Activated CD4-positive, alpha-beta T cell treated with anti-CD3 and anti-CD28 coated beads, Interleukin-10, Interleukin-2, amounts not matched to agents 100 ng/mL and 50 ng/mL, durations not matched to agents 16 hours and 8 hours (primary cell): Measurements from ENCODE around the gene ISCA2.

ENCODE experiments used
- DNase-seq: peaks from one replicate; pipeline ENCODE4 v3.0.0-alpha.2; 2020

The ISCA2 gene

DNA sequence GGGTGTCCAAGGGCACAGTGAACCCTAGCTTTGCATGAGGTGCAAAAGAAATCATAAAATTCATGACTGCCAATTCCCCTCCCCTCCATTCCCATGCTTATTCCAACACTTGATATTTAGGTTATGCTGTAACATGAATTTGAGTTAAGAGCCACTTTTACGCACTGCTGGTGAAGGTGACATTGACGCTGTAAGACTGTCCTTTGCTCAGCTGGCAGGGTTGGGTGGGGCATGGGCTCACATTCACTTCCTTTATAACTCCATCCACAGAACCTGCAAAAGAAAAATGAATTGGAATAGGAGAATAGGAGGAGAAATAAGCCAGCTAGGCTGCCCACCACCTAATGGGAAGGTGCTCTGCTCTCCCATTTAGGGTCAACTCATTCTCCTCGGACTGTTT lies 7.4 kb upstream of the ISCA2 start:
- no peak for DNase-seq

- DNase-seq: no peak
Measured at GRCh38 chr14:74488786-74489397, 4.7 kb upstream of the ISCA2 start.

GRCh38 chr14:74490486-74490885 lies 3.1 kb upstream of the ISCA2 start:
- DNase-seq: no peak

GRCh38 chr14:74491956-74492775 lies 1.4 kb upstream of the ISCA2 start:
- DNase-seq: peak; percentile 56

DNA sequence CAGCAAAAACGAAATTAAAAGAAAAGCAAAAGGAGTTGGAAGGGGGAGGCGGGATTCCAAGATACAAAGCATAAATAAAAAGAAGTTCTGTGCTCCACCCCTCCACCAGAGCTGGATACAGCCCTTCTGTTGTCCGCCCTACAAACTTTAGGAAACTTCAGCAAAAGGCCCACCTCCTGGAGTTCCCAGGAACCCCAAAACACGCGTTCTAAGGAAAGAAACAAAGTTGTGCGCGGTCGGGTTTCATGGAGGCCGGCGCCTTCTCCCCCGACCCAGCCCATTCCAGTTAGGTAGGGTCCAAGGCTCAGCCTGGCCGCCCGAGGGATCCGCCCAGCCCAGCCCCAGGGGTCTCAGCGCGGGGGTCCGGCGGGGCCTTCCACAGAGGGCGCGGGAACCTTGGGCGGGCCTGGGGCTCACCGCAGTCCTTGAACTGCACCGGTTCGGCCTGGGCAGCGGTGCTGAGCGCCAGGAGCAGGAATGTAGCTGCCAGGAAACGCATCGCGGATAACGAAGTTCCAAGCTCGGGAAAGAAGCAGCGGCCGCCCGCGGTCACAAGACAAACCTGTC lies 706 bp upstream of the ISCA2 start, which contains the start of gene NPC2:
Gene NPC2, minus strand, starts transcription at position 530 of the 567 bp plus-strand sequence. Its CDS starts 31 bp downstream, at position 499.
- DNase-seq: no peak

DNA sequence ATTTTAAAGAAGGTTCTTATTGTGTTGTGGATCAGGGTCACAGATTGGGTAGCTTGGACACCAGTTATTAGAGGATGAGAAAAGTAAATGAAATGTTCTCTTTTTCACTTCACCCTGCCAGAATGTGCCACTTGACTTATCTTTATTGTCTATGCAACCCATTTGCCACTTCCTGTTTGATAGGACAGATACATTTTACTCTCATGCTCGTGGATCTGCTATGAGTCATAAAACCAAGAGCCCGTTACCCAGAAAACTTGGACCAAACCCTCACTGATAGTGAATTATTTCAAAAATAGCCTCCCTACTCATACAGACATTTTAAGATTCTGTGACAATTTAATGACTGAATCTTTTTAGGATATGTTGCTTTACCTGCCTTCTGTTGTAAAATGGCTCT lies 1.8 kb downstream of the ISCA2 start:
- DNase-seq: peak; percentile 59

DNA sequence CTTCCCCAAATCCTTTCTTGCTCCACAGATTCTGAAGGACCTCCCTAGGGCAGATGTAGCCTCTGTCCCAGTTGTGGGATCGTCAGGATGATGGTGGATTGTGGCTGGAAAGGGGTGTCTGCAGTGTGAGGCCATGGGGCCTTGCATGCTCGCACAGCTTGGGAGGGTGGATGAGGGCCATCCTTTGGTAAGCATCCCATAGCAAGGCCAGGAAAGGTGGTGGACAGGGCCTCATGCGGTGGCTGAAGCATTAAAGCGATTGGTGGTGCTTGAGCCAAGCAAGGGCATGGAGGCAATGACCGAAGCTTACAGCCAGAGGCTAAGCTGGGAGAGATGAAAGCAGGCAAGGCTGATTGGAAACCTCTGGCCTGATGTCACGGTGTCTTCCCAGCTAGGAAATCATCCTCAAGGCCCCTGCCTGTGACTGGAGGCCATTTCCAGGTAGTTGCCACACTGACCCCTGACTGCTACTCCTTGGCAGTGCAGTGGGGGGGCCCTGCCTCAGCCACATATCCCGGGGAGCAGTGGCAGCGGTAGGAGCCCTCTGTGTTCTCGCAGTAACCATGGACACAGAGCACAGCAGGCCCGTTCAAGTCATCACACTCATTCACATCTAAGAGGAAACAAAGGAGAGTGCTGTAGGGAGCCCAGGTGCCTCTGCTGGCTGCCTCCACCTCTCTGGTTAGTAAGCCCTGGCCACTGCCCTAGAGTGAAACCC lies 7.0 kb downstream of the ISCA2 start:
- DNase-seq: no peak

DNA sequence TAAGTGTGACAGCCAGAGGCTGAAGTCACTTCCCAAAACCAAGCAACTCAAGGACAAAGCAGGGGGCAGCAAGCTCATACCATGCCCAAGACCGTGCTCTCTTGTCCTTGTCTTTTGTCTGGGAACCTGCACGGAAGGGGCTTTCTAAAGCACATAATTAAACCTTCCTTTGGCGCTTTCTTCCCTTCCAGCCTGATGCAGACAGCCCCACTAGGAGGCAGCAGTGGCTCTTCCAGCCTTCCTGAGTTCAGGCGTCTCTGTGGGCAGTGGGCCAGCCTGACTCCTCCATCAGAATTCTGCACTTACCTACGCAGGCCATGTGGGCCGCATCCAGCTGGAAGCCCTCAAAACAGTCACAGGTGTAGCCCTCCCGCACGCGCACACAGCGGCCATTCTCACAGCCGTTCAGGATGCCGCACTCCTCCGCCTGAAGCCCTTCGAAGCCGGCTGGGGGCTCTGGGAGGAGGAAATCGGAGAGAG lies 7.6 kb downstream of the ISCA2 start:
- no peak for DNase-seq

- DNase-seq: no peak
Measured at GRCh38 chr14:74501691-74502090, 8.1 kb downstream of the ISCA2 start.

- DNase-seq: peak; percentile 35
Measured at GRCh38 chr14:74502236-74503019, 8.9 kb downstream of the ISCA2 start.

DNA sequence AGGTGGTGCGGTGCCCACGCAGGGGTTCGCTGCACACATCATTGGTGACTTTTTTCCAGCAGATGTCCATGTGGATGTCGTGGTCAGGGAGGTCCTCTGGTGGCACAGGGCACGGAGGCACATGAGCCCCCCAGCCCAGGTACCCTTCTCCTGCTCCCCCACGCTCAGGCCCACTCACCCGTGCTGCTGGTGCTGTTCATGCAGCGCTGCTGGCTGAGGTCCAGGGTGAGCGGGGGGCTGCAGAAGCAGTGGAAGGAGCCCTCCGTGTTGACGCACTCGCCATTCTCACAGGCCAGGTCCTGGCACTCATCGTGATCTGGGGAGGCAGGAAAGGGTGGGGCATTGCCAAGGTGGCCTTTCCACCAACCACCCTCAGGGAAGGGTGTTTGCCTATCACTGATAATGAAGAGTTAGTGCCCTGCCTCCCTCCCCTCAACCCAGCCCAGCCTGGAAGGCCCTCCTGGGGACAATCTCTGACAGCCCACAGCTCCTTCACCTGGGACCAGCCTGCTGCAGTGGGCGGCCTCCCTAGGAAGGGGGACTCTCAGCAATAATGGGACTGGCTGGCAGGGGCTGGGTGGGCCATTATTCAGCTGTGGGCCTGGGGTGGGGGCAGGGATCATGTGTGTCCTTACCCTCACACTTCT lies 9.8 kb downstream of the ISCA2 start:
- DNase-seq: no peak

GRCh38 chr14:74503938-74504335 lies 10.4 kb downstream of the ISCA2 start:
- DNase-seq: no peak

DNA sequence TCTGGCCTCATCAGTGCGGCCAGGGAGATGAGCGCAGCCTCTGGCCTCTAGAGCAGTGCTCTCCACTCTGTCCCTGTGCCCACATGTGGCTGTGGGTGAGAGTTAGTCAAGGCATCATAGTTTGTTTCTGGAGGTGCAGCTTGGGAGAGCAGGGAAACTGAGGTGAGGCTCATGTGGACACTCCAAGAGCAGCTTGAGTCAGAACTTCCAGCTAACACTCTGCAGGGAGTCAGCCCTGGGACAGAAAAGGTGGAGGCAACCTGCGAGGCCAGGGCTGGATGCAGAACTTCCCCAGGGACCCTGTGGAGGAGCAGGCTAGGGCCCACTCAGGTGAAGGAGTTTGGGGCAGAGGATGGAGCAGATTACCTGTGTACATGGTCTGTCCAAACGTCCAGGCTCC lies 10.8 kb downstream of the ISCA2 start:
- no peak for DNase-seq

DNA sequence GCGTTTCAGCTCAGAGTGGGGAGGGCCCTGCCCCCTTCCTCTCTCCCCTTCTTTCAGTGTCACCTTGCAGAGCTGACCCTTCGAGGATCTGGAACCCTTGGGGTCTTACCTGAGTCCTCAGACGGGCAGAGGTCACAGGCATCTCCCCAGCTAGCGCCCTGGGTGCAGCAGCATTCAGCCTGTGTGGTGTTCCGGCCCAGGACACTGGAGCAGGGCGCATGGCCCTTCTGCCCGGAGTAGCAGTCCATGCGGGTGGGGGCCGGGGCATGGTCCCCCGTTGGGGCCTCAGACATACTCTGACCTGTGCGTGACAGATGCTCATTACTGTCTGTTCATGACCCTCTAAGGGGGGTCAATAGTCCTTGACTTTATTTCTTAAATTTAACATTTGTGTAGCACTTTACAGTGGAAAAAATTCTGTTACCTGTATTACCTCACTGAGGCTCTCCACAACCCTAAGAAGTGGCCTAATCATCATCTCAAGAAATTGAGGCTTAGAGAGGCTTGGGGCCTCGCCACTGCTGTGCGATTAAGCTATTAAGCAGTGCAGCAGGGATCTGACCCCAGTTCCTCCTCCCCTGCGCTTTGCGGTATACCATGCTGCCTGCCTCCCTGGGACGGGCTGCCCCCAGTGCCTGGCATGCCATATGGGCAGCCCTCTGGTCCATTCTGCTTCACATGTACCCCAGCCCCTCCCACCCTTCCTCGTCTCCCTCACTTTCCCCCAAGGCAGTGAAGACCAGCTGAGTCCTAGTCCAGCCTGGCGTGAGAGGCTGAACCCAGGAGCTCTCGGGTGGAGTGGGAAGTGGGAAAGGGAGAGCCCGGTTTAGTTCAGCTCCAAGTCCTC lies 11.5 kb downstream of the ISCA2 start:
- DNase-seq: no peak

- DNase-seq: no peak
Measured at GRCh38 chr14:74505831-74506230, 12.3 kb downstream of the ISCA2 start.

DNA sequence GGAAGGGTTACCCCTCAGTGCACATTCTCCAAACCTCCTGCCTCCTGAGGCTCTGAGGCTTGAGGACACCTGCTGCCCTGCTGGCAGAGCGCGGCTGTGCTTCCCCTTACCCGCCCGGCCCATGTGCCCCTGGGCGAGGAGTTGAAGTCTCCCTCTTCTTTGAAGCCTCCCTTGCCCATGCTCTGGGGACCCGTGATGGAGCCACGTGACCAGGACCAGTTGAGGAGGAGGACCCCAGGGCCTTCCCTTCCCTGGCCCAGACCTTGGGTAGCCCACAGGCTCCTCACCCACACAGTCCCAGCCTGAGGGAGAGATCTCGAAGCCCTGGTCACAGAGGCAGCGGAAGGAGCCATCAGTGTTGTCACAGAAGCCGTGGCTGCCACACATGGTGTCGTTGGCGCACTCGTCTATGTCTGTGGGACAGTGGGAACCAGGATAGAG lies 12.9 kb downstream of the ISCA2 start:
- DNase-seq: no peak

DNA sequence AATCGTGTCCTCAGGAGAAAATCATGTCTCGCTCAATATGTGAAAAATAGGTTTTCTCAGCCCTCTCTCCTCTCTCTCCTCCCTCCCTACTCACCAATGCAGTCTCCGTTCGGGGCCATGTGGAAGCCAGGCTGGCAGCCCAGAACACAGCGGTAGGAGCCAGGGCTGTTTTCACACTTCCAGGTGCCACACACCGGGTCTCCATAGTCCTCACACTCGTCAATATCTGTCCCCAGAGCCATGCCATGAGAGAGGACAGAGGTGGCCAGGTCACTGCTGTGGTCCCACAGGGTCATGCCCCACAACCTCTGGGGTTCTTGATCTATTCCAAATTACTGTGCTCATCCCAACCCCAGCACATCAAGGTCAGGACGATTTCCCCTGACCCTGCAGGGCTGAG lies 13.5 kb downstream of the ISCA2 start:
- DNase-seq: no peak

DNA sequence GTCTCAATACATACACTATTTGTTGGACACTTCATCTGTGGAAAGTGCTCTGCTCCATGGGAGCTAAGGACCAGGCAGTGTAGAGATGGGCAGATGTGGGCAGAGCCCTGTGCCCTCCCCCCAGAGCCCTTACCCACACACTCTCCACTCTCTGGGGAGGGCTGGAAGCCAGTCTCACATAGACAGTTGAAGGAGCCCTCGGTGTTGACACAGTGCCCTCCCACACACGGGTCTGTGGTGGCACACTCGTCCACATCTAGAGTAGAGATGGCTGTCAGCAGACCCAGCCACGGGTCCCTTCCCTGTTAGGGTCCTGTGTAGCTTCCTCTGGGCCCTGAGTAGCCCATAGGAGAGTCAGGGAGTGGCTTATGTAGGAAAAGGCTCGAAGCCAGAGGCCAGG lies 14.3 kb downstream of the ISCA2 start:
- no peak for DNase-seq

- DNase-seq: no peak
Measured at GRCh38 chr14:74508292-74508731, 14.7 kb downstream of the ISCA2 start.

GRCh38 chr14:74508844-74509428 lies 15.4 kb downstream of the ISCA2 start:
- no peak for DNase-seq
